Ammon's horn (tissue), 1 donor: ENCODE measurements around the gene DYNC1H1.
"Not testable (repeated sequence)": the region's sequence is repeated elsewhere in the genome, so short reads cannot be mapped to it uniquely, and the experiment has no call there.

Experiments
- DNase-seq: peaks from one replicate; pipeline ENCODE4 v3.0.0-alpha.2; 2016; ENCODE audit warnings: low spot score

The DYNC1H1 gene

DNA sequence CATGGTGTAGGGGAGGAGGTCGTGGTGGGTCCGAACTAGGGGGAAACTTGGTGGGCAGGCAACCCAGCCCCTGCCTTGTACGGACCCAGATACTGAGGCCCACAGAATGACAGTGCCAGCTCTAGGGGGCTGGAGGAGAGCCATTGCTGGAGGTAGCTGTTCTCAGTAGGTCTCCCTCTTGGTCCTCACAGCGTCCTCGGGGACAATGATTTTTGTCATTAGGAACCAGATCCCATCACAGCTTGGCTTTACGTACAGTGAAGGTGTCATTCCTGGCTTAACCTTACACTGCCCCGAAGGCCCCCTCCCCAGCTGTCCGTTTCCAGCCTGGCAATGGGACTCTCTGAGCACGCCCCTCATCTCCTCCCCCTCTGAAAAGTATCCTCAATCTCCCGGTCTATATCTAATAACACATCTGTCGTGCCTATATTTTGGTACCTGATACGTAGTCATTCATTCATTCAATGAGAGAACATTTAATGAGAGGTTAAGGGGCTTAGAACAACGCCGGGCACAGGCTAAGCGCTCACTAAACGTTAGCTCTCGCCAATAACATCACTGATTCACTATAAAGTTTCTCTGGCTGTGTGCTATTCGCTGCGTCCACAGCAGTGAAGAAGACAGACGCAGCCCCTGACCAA is 597 bp upstream of the DYNC1H1 start:
- no peak for DNase-seq

DNA sequence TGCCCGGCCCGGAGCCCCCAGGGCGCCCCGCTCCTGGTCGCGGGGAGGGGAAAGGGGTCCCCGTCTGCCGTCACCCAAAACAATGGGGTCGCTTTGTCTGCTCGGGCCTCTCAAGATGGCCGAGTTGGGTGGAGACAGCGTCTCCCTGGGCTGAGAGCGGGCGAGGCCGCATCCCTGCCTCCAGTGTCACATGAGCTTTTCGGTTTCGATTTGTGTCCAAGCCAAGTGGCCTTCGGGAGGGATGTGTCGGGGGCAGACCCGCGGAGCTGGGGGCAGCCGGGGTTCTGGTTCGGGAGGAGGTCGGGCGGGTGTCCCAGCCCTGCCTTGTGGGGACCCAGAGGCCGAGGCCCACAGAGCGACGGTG is 790 bp downstream of the DYNC1H1 start:
- DNase-seq, result peak; percentile 76

DNA sequence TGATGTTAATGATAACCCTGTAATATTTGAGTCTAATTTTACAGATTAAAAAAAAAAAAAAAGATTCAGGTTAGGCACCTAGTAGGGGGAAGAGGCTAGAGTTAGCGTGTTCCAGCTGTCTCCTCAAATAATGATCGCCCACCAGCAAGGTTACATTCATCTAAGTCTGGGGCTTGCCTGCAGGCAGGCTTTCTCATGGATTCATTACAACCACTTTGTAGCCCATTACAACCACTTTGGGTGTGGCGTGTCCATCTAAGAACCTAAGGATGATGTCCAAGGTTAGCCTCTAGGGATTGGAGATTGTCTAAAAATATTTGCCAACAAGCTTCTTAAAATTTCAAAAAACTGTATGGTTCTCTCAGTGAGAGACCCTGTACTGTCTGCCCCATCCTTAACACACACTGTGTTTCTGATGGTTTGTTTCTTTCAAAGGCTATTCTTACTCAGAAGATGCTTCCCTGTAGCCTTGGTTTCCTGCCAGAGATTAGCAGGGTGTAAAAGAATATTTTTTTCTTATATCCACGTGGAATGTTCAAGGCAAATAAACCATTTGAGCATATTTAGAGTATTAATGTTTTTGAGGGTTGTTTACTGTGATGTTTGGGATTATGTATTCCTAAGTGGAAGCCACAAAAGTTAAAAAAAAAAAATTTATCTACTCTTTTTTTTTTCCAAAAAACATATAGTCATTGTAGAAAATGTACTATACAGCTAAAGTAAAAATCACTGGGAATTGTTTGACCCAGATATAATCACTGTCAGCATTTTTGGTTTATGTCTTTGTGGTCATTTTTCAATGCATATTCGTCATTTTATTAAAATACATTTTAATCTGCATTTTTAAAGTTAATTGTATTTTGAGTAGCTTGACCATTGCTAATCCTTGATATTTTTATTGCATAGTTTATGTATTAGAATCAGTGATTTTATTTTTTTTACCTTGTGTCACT is 1.7 kb downstream of the DYNC1H1 start:
- no peak for DNase-seq

DNA sequence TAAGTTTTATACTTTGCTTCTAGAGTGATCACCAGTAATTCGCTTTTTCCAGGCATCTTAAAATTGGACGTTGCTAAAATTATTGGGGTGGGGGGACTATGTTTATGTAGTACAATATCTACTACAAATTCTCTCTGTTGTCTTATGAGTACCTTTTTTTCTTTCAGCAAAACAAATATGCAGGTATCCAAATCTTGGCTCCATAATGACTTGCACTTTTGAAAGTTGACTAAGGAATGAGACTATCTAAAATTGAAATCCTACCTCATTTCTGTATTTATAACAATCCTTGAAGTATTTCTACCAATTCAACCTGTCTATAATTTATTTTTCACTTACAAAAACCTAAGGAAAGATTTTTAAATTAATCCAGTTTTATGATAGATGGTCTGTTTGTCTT is 2.4 kb downstream of the DYNC1H1 start:
- no peak for DNase-seq

DNA sequence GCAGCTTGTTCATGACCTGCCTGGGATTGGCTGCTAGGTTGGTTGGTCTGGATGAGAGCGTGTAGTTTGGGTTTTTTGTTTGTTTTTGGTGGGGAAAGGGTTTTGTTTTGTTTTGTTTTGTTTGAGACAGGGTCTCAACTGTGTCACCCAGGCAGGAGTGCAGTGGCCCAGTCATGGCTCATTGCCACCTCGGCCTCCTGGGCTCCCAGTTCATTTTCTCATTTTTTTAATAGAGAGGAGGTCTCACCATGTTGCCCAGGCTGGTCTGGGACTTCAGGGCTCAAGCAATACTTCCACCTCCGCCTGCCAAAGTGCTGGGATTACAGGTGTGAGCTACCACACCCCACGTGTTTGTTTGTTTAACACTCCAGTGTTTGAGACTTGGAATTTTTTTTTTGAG is 3.8 kb downstream of the DYNC1H1 start:
- no peak for DNase-seq

DNA sequence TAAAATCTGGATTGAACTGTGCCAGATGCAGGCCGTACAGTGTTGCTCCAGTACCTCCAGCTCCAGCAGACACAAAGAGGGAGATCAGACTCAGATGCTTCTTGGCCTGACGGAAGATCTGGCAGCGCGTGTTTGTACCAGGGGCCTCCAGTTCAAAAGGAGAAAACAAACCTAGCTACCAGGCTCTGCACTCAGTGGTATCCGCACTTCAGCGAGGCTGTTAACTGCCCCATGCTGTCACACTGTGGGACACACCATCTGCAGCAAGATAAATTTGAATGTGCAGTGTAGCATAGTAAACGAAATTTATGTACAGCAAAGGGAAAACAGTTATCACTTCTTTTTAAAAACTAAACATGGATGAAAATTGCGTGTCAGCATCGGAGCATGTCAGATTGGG is 5.1 kb downstream of the DYNC1H1 start:
- DNase-seq, result no peak

DNA sequence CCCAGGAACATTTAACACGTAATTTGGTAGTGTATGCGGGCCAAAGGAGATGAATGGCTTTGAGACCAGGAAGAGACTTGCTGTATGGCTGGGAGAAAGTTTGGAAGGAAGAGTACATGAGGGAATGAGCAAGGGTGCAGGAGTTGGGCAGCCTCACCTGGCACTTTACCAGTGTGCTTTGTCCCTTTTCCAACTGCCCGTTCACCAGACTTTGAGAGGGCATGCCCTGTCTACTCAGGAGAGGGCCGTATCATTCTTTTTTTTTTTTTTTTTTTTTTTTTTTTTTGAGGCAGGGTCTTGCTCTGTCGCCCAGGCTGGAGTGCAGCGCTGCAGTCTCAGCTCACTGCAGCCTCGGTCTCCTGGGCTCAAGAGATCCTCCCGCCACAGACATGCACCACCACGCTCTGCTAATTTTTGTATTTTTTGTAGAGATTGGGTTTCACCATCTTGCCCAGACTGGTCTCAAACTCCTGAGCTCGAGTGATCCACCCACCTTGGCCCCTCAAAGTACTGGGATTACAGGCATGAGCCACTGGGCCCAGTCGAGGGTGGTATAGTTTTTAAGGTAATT is 6.5 kb downstream of the DYNC1H1 start:
- no peak for DNase-seq

DNA sequence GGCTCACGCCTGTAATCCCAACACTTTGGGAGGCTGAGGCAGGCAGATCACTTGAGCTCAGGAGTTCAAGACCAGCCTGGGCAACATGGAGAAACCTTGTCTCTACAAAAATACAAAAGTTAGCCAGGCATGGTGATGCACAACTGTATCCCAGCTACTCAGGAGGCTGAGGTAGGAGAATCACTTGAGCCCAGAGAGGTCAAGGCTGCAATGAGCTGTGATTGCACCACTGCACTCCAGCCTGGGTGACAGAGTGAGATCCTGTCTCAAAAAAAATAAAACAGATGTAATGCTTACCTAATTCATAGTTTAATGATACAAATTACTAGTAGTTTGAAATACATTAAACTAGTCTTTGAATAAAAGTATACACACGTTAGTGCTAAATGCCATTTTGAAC is 7.1 kb downstream of the DYNC1H1 start:
- not testable (repeated sequence) for DNase-seq

DNA sequence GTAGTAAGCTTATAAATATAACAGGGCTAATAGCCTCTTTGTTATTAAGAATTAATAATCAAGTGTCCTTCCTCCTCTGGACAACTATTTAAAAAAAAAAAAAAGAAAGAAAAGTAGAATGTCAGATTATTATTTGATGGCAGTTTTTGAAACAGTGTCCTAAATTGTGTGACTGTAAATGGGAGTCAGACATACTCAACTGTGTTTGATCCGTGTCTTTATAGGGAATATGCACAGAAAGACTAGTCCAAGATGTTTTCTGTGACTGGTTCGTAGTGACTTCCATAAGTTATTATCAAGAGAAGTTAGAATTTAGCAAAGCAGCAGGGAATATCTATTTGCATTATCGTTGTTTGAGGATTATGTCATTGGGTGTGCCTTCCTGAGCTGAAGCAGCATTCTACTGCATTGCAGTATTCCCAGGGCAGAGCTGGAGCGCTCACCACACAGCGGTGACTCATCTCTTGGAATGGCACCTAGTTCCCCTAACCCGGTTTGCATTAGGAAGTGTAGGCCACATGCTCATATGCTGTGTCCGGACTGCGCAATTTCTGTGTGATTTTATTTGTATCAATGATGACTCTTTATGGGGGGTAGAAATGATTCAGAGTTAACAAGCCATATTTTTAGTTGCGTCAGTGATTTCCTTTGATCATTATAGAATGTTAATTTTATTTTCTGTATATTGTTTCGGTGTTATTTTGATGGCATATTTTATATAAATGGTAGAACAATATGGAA is 7.9 kb downstream of the DYNC1H1 start:
- DNase-seq, result peak; percentile 86

DNA sequence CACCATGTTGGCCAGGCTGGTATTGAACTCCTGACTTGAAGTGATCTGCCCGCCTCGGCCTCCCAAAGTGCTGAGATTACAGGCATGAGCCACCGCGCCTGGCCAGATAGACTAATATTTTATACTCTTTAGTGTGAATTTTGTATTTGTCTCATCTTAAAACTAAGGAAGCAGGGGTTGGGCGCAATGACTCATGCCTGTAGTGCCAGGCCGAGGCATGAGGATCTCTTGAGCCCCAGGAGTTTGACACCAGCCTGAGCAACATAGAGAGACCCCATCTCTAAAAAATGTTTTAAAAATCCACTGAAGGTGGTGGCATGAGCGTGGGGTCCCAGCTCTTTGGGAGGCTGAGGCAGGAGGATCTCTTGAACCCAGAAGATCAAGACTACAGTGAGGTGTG is 9.0 kb downstream of the DYNC1H1 start:
- DNase-seq, result no peak

DNA sequence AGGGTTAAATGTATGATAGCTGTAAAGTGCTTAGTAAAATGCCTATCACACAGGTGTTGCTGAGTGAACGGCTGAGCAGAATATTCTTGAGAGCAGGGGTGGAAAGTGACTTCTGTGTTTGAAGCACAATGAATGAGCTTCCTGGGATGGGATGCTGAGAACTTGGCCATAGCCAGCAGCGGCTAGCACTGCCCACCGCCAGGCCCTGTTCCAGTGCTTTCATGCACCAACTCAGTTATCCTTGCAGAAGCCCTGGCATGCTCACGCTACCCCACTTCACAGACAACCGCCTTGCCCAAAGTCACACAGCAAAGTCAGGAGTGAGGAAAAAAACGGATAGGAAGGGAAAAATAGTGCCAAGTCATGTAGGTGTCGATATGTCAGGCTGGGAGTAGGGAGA is 10.9 kb downstream of the DYNC1H1 start:
- DNase-seq, result no peak

DNA sequence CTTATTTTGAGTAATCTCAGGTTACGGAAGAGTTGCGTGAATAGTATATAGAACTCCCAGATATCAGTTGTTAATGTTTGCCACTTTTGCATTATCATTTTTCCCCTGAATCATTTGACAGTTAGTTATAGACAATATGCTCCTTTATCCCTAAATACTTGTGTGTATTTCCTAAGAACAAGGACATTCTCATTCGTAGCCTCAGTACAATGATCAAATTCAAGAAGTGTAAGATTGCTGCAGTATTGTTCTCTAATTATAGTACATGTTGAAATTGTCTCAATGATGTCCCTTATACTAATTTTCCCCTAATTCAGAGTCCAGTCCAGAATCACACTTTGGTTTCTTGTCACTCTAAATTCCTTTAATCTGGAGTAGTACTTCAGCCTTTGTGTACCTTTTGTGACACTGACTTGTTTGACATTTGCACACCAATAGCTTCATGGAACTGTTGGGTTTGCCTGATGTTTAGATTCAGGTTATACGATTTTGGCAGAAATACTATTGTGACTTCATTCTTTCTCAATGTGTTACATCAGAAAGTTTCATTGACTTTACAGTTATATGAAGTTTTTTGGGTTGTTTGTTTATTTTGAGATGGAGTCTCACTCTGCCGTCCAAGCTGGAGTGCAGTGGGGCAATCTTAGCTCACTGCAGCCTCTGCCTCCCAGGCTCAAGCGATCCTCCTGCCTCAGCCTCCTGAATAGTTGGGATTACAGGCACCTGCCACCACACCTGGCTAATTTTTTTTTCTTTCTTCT is 13.1 kb downstream of the DYNC1H1 start:
- DNase-seq, result no peak

DNA sequence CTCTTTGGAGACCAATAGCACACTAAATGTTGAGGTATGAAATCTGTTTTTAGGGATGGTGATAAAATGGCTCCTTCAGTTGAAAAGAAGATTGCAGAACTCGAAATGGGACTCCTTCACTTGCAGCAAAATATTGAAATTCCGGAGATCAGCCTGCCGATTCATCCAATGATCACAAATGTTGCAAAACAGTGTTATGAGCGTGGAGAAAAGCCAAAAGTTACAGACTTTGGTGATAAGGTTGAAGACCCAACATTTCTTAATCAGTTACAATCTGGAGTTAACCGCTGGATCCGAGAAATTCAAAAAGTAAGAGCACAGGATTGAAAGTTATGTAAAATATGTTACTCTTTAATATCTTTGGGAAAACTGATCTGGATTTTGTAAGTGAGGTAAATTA is 15.3 kb downstream of the DYNC1H1 start:
- DNase-seq, result no peak

DNA sequence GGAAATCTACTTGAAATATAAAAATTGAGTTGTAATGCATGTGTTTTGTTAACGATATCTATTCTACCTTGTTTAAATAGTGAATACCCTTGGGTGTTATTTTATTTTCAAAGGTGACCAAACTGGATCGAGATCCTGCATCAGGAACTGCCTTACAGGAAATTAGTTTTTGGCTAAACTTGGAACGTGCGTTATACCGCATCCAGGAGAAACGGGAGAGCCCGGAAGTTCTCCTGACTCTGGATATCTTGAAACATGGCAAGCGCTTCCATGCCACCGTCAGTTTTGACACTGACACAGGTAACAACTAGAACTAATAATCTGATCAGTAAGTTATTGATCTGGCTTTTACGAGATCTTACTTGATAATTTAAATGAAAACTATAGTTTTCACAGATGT is 15.9 kb downstream of the DYNC1H1 start:
- no peak for DNase-seq

DNA sequence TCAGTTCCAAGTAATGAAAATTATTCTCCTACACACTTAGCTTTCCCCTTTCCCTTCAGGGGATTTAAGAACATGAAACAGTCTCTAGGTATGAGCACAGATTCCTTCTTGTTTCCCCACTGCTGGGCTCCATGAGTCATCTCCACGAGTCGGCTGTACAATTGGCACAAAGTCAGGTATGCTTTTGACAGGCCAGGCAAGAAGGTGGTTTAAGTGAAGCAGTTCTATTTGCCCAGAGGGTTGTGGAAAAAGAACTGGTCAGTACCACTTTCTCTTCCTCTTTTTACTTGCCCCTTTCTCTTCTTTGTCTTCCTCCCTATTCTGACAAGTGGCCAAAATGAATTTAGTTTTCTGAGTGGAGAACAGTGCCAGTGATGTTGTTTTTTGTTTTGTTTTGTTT is 16.3 kb downstream of the DYNC1H1 start:
- peak; percentile 56 for DNase-seq

DNA sequence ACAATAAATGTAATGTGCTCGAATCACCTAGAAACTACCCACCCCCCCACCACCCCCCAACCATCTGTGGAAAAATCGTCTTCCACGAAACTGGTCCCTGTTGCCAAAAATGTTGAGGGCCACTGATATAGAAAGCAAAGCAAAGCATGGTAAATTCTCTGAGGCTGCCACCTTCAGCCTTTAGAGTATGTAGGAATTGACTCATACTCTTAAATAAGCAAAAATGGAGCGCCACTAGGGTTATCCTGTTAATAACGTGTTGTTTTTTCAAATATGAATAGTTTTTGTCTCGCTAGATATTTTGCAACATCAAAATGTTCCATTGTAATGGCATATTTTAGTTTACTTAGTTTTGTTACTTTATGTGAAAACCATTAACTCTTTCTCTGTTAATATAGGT is 18.2 kb downstream of the DYNC1H1 start:
- no peak for DNase-seq

DNA sequence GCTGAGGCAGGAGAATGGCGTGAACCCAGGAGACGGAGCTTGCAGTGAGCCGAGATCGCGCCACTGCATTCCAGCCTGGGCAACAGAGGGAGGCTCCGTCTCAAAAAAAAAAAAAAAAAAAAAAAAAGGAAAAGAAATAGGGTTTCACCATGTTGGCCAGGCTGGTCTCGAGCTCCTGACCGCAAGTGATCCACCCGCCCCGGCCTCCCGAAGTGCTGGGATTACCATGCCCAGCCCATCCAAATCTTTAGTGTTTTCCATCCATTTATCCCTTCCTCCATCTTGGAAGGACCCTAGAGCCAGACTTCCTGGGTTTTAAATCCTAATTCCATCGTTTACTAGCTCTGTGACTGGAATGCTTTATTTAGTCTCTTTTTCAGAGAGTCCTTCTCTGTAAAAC is 20.5 kb downstream of the DYNC1H1 start:
- not testable (repeated sequence) for DNase-seq

DNA sequence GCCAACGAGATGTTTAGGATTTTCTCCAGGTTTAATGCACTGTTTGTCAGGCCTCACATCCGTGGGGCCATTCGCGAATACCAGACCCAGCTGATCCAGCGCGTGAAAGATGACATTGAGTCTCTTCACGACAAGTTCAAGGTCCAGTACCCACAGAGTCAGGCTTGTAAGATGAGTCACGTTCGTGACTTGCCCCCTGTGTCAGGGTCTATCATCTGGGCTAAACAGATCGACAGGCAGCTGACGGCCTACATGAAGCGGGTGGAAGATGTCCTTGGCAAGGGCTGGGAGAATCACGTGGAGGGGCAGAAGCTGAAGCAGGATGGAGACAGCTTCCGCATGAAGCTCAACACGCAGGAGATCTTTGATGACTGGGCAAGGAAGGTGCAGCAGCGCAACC is 21.6 kb downstream of the DYNC1H1 start:
- DNase-seq, result no peak

DNA sequence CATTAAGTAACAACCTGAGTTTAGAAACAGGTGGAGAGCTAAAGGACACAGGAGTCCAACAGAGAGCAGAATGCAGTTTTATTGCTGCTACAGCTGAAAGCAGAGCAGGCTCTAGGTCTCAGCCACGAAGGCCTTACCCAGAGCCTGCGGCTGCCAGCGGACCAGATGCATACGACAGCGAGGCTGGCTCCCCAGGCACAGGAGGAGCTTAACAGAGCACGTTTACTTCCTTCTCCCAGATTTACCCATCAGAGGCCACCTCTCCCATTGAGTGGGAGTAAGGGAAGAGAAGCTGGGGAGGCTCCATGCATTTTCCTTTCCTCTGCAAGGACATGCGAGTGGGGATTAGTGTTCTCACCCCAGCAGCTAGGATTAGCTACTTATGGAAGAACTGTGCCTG is 22.6 kb downstream of the DYNC1H1 start:
- DNase-seq, result peak; percentile 26

DNA sequence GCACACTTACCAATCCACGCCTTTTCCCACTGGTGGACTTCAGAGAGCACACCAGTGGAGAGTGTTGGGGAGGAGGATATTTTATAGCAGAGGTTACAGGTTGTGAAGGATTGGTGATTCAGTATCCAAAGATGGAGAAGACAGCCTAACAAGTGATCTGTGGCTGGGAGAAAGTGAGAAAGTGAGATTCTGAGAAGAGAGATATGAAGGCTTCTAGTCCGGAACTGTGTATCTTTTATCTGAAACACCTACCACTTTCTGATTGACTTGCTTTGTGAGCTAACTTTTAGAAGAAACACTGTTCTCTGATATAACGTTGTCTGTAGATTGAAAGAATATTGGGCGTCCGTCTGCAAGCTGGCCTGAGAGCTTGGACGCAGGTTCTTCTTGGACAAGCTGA is 24.0 kb downstream of the DYNC1H1 start:
- DNase-seq, result no peak

DNA sequence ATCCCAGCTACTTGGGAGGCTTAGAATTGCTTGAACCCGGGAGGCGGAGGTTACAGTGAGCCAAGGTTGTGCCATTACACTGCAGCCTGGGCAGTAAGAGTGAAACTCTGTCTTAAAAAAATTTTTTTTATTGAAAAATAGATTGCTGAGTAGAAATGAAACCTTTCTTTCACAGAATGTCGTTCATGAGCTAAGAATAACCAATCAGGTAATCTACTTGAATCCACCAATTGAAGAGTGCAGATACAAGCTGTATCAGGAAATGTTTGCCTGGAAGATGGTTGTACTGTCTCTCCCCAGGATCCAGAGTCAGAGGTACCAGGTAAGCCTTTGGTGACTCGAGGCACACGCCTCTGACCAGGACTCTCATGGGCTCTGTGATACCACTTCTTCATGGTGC is 27.0 kb downstream of the DYNC1H1 start:
- DNase-seq, result no peak

DNA sequence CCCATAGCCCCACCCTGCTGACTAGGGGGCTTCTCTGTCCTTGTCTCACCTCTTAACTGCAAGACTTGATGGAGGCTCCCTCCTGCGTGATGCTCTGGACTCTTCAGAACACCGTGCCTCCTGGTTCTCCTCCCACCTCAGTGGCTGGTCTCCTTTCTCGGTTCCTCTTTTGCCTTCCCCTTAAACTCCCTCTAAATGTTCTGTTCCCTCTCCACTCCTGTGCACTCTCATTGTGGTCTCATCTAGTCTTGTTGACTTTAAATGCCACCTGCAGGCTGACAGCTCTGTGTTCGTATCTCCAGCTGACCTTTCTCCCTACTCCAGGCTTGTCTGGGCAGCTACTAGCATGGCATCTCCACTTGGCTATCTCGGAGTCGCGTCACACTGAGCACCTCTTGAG is 28.3 kb downstream of the DYNC1H1 start:
- DNase-seq, result no peak
